ENCODE results near the gene VTI1B.
"Not testable (repeated sequence)": the region's sequence is repeated elsewhere in the genome, so short reads cannot be mapped to it uniquely, and the experiment has no call there.

Gene VTI1B, protein sequence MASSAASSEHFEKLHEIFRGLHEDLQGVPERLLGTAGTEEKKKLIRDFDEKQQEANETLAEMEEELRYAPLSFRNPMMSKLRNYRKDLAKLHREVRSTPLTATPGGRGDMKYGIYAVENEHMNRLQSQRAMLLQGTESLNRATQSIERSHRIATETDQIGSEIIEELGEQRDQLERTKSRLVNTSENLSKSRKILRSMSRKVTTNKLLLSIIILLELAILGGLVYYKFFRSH

DNA sequence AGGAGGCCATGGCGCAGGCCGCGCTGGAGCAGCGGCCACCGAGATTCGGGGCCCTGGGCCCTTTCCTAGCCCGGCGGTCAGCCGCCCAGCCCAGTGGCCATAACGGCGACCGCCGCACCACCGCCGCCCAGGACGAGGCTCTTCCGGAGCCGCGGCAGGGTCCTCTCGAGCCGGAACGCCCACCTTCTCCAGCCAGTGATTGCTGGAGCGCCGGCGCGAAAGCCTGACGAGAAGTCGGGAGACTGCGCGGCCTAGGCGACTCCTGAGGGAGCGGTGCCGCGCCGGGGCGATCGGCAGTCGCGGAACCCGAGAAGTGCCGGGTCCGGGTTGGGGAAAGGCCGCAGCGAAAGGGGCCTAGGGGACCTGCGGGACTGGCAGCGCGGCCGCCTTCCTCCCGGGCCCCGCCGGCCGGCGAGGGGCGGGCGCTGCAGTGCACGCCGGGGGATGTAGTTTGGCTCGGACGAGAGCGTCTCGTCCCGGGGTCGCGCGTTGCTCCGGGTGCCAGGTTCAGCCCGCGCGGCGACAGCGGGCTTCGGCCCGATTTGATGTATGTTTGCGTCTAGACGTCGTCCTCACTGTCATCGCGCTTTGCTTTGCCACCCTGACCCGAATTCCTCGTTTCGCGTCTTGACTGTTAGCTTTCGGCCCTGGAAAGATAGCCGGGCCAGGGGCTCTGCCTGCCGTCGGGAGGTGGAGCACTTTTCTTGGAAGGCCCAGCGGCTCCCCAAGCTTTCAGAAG, at the start of gene VTI1B:
Gene VTI1B, minus strand, starts transcription at position 153 of the 739 bp plus-strand sequence. Its CDS starts 143 bp downstream, at position 10.
- DNase-seq, result peak; percentile 64

DNA sequence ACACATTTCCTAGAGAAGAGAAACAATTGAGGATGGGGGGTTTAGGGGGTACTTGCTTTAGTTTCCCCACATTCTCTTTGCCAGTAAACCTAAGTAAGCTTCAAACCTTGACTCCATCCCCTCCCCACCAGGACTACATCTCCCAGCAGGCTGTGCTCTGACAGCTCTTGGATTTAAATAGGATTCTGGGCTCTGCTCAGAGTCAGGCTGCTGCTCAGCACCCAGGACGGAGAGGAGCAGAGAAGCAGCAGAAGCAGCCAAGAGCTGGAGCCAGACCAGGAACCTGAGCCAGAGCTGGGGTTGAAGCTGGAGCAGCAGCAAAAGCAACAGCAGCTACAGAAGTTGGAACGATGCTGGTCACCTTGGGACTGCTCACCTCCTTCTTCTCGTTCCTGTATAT, 47.9 kb upstream of the VTI1B start:
- DNase-seq, result no peak

DNA sequence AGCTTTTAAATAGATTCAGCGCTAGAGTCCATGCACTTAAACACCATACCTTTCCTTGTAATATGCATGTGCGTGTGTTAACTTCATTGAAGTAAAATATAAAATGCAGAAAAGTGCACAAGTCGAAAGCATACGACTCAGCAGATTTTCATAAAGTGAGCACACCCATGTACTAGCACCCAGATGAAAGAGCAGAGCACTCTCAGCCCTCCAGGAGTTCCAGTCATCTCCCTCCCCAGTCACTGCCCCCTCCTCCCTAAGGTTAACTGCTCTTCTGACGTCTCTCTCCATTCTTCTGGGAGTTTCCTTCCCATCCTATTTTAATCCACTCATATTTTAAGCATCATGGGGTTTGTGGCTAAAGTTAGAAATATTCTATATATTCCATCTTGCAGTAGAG, 47.4 kb upstream of the VTI1B start:
- no peak for DNase-seq

DNA sequence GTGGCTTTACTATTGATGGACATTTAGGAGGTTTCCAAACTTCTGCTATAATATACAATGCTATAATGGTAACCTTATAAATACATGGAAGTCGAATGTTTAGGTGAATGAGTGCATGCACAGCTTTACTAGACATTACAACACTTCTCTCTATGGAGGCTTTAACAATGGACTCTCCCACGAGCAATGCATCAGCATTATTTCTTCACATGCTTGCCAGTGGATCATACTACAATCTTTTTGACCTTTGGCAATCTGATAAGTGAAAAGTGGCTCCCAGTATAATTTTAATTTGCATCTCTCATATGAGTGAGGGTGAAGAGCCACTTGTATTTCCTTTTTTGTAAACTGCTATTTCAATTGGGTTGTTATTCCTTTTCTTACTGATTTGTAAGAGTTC, 45.4 kb upstream of the VTI1B start:
- DNase-seq, result no peak

DNA sequence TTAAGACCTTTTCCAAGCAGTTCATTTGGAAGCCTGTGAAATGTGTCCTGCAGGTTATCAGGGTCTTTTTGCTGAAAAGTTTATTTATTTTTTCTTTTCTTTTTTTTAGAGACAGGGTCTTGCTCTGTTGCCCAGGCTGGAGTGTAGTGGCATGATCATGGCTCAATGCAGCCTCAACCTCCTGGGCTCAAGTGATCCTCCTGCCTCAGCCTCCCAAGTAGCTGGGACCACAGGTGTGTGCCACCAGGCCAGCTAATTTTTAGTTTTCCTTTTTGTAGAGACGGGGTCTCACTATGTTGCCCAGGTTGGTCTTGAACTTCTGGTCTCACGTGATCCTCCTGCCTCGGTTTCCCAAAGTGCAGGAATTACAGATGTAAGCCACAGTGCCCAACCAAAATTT, 45.0 kb upstream of the VTI1B start:
- not testable (repeated sequence) for DNase-seq

DNA sequence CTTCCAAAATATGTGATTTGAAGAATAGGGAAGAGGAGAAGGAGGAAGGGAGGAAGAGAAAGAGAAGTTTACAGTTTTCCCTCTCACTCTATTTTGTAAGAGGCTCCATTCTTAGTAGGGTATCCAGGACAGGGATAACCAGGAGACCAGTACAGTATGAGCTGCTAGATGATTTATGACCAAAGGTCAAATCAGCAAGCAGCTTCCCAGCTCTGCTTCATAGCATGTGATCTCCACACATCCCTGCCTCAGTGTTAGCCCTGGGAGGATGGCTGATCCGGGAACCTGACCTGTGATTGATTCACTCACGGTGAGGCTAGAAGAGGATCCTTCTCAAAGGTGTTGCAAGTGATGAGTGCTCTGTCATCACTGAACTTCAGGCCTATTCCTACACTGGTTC, 43.8 kb upstream of the VTI1B start:
- DNase-seq, result no peak

DNA sequence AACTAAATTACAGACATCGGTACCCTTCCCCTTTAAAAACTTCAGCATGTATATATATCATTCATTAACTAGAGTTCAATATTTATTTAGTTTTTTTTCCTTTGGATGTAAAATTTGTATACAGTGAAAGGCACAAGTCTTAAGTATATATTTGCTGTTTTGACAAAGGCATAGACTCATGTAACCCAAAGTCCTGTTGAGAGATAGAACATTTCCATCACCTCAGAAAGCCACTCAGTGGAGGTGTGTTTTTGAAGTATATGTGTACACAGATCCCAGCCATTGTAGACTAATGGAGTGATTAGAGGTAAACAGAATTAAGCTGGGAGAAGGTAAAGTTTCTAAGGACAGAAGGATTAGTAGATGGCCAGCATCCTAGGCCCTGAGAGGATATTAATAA, 42.6 kb upstream of the VTI1B start:
- DNase-seq, result no peak

DNA sequence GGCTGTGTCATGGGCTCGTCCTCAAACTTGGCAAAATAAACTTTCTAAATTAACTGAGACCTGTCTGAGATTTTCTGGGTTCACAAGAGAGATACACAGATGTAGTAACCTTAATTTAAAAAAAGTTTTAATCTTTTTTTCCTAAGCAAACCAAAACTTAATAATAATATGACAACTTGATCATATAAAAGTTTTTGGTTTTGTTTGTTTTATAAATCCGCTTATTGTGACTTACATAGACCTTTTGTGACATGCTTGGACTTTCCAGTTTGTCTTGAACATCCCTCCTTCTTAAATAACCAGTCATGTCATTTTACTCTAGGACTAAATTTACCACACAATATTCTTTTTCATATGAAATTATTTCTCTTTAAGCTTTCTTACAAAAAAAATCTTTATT, 35.8 kb upstream of the VTI1B start:
- no peak for DNase-seq

DNA sequence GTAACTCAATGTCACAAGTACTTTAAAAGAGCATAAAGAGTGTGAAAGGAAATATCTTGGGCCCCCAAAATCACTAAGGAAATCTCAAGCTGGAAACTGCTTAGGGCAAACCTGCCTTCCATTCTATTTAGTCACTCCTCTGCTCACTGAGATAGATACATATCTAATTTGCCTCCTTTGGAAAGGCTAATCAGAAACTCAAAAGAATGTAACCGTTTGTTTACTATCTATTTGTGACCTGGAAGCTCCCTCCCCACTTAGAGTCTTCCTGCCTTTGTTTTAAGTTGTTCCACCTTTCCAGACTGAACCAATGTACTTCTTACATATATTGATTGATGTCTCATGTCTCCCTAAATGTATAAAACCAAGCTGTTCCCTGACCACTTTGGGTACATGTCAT, 35.4 kb upstream of the VTI1B start:
- not testable (repeated sequence) for DNase-seq

DNA sequence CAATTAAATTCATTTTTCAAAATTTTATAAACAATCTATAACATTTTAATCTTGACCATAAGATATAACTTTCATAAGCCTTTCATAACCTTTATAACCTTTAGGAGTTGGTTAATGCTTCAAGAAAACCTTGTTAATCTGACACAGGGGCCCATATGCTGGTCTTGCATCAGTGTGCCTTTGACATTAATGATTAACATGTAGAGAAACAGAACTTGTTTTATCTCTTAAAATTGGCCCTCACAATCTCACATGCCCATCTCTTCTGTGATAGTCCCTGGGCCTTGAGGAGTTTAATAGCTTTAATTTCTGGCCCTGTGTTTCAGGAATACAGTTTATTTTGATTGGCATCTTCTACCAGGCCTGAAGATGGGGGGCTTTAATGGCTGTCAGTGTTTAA, 34.9 kb upstream of the VTI1B start:
- DNase-seq, result not testable (repeated sequence)

DNA sequence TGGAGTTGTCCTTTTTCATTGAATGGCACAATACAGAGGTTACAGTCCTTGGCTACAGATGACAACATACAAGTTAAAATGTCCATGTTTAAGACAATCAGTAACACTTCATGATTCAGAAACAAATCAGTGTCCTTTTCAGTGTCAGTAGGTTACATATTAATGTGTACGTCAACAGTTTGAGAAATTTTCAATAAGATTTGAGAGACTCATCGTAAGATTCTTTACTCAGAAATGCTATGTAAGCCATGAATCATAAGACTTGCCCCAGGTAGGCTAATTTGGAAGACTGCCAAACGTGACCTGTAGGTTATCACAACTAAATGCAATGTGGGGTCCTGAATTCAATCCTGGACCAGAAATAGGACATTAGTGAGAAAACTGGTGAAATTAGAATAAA, 30.8 kb upstream of the VTI1B start:
- DNase-seq, result no peak

DNA sequence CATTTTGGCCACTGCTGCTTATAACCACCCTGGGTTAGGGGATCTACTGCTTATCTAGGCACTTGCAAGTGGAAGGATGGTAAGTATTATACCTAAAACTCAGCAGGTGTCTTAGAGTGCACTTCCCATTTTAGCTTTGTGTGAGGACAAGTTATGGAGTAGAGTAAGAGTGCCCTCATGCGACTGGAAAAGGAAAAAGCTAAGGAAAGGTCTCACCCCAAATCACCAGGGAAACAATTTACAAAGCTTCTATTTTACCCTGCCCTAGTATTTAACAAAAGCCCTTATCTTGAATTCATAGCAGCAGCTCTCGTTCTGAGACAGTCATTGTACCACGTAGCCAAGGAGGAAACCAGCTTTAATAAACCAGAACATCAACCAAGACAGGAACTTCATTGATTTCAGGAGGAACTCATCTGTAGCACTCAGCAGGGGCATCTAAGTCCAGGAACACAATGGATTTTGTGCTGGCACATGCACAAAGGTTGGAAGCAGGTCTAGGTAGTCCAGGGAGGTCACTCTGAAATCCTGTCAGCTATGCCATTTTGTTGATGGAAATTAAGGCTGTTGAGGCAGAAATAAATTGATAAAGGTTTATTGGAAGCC, 30.2 kb upstream of the VTI1B start:
- peak; percentile 68 for DNase-seq

DNA sequence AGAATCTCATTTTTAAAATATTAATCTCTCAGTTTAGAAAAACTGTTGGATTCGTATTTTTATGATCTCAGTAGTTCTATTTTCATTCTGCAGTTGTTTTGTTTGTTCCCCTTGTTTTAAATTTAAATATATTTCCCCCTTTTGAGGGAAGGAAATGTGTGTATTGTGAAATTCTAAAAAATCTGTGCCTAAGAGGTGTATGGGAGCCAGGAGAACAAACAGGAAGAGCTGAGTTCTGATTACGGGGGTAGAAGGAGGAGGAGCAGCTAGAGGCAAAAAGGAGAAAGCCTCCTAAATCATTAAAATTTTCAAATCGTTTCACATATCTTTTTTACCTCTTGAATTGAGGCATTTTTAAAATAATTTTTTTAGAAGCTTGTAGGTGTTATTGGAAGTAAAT, 29.6 kb upstream of the VTI1B start:
- no peak for DNase-seq

DNA sequence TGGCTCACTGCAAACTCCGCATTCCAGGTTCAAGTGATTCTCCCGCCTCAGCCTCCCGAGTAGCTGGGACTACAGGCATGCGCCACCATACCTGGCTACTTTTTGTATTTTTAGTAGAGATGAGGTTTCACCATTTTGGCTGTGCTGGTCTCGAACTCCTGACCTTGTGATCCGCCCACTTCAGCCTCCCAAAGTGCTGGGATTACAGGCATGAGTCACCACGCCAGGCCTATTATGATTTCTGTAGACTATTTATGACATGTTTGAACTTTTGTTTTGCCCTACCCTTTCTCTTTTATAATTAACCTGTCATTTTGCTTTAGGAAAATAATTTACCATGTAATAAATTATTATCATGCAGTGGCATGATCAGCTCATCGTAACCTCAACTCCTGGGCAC, 27.1 kb upstream of the VTI1B start, which contains the start of gene RDH12:
Gene RDH12, plus strand, starts transcription at position 395 of the 400 bp plus-strand sequence. CDS start 20,757 bp downstream, outside the sequence.
- not testable (repeated sequence) for DNase-seq

DNA sequence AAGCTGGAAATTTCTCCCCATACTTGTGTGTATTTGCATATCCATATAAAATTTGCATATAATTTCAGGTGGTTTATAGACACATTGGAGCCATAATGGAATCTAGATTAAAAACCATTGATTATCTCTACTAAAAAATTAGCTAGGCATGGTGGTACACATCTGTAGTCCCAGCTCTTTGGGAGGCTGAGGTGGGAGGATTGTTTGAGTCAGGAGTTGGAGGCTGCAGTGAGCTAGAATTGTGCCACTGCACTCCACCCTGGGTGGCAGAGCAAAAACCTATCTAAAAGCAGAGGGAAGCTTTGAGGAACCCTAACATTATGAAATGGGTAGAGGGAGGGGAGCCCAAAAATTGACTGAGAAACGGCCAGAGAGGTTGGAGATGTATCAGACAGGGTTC, 23.7 kb upstream of the VTI1B start:
- no peak for DNase-seq

DNA sequence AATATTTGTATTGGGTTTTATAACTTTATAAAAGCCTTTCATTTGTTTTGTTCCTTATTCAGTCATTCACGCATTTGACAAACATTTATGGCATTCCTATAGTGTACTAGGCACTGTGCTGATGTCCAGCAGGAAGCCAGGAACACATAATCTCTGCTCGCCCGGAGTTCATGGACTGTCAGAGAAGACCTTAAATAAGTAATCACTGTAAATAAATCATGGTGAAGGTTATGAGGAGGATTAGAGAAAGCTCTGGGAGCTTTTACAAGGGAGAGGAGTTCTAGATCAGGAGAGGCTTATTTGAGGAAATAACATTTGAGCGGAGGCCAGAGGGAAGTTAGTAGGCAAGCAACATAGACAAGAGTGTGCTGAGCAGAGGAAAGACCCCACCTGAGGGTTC, 22.6 kb upstream of the VTI1B start:
- no peak for DNase-seq

DNA sequence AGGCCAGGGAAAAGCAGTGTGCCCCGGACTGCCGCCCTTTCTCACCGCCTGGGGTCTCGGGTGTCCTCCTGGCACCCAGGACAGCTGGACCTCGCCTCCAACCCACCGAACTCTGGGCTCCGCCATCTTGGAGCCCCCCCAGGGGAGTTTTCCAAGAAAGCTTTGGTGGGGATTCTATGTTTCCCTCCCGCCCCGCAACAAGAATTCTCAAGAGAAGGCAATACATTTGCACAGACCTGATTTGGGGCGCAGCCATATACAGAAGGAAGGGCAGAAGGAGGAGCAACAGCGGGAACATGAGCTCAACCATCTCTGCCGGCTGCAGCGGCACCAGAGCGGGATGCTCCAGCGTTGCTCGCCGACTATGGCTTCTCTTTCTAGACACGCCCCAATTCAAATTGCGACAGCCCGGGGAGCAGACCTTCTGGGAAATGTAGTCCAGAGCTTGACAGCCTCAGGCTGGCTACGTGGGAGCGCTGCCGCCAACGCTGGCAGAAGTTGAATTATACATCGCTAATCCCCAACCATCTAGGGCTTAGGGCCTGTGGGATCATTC, 21.0 kb upstream of the VTI1B start, which contains the start of gene RDH11:
Gene RDH11, minus strand, starts transcription at position 371 of the 556 bp plus-strand sequence. Its CDS starts 61 bp downstream, at position 310.
- peak; percentile 88 for DNase-seq

DNA sequence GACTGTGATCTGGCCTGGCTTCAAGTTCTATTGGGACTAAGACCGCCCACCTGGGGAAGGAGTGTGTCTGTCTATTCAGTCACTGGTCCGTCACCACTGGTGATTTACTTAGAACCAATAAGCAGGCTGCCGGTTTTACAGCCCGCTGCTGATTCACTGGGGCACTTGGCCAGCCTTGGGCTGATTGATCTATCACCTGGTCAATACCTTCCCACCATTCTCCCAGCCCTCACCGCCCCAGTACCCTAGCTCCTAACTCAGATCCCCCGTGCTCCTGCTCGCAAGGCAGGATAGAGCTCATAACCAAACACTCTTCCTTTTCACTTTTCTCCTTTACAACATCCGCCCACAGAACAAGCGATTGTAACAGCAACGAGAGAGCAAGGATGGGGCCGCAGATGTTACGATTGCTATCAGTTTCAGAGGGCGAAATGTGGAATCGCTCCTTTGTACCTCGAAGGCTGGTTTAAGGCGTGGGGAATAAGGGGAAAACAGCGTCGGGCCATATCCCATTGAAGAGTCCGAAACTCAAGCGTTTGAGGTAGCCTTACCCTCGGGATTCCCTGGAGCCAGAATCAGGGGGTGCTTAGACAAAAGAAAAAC, 20.5 kb upstream of the VTI1B start:
- peak; percentile 71 for DNase-seq

DNA sequence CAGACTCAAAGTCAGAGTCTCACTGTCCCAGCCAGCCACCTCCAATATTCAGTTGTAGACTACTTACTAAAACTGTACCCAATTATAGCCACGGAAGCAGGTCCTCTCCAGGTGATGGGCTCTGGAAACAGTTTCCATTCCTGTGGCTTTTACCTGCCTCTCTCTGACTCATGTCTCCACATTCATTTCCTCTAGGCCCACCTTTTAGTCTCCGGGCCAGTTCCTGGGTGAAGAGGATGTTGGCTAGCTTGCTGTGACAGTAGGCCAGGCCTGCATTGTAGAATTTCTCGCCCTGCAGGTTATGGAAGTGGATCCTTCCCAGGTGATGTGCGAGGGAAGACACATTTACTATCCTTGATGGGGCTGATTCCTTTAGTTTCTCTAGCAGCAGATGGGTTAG, 15.6 kb upstream of the VTI1B start:
- no peak for DNase-seq

DNA sequence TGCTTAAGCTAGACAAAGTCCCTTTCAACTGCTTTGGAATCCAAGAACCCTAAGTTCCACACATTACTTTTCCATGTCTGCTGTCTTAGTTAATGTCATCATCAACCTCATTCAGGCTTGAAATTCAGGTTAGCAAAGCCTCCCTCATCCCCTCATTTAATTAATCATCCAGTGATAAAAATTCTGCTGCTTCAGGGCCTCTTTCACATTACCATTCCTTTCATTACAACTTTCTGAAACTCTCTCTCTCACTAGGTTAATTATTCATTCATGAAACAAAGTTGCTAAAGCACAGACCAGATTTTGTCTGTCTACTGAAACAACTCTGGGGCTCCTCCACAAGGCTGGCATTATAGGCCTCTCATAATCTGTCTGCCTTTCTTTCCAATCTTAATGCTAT, 9.4 kb upstream of the VTI1B start:
- no peak for DNase-seq

DNA sequence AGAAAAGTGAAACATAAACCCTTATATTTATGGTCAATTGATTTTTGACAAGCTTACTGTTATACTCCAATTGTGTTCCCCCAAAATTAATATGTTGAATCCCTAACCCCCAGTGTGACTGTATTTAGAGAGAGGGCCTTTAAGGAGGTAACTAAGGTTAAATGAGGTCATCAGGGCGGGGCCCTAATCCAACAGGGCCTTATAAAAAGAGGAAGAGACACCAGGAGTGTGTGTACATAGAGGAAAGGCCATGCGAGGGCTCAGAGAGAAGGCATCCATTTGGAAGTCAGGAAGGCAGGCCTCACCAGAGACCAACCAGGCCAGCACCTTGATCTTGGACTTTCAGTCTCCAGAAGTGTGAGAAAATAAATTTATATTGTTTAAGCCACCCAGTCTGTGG, 6.5 kb upstream of the VTI1B start:
- DNase-seq, result no peak

DNA sequence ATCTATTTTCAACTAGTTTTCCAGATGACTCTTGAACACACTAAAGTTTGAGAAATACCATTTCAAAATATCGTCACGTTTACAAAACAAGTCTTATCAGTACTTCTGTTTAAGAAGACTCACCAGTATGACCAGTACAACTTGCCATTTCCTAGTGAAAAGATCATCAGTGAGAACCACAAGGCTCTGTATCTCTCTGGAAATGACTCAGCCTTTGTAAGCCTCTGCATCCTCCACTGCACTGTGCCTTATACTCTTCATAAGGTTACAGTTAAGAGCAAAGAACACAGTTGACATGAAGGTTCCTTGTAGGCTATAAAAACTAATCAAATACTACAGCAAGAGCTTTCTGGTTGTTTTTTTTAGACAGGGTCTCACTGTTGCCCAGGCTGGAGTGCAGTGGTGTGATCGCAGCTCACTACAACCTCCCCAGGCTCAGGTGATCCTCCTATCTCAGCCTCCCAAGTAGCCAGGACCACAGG, 5.7 kb upstream of the VTI1B start:
- DNase-seq, result peak; percentile 33

DNA sequence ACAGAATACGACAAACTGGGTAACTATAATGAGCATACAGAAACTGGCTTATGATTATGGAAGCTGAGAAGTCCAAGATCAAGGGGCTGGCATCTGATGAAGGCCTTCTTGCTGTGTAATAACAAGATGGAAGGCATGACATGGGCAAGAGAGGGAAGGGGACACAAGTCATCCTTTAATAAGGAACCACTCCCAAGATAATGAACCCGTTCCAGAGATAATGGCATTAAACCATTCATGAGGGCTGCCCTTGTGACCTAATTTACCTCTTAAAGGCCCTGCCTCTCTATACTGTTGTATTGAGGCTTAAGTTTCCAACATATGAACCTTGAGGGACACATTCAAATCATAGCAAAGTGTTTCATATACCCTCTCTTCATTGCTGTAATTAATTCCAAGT, 4.6 kb upstream of the VTI1B start:
- no peak for DNase-seq

Measured in CD4-positive, alpha-beta T cell treated with Interleukin-4 for 4 hours (primary cell).